Measurements from ENCODE around the gene TENT4A.

TENT4A gene

DNA sequence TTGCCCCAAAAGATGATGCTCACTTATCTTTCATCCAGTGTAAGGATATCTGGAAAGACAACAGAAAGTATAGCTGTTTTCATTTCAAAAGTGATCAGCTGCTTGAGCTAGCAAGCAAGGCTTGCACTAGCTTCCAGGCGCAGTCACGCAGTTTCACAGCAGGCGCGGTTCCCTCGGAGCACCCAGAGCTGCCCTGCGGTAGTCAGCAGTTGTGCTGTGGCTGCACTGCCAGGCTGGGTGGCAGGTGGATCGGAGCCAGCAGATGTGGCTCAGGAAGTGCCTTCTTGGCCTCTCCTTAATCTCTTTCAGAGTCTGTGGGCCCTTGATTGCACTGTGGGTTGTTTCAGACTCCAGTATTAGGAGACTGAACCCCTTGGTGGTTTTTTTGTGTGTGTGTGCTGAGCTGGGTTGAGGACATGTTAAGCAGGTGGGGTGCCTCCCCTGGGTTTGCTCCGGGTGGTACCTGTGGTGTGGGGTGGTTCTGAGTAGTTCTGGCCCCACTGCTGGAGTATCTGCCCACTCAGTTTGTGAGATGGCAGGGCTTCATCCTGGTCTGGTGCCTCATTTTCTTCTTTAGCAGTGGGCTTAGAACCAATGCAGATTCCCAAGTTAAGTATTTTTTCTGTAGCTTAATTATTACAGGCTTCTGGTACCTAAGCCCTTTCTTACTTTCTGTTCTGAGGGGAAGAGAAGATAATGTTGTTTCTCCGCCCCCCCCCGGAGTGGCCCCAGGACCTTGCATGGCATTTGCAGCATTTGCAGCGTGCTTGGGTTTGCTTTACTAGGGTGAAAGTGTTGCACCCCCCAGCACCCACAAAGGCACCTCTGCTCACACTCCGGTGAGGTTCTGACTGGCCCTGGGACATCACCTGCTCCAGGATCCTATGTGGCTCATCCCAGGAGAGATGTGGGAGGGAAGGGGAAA is 16.4 kb downstream of the TENT4A start:
- no peaks in the 10 kb centered on the region for H3K9me3 ChIP-seq (ENCODE audit: control insufficient read depth, low read length)
- H3K36me3 ChIP-seq (ENCODE audit: control insufficient read depth, insufficient read depth, low read length) = no peaks in the 10 kb centered on the region
- no peaks in the 10 kb centered on the region for H3K27me3 ChIP-seq (ENCODE audit: control insufficient read depth, insufficient read depth, low read length)
- H3K4me3 ChIP-seq (ENCODE audit: low read length) = no peak overlapping the region
- H3K9ac ChIP-seq (ENCODE audit: low read length) = no peak overlapping the region
- H3K4me1 ChIP-seq (ENCODE audit: control insufficient read depth, insufficient read depth, low read length) = peaks cover 33% of the 10 kb centered on the region

DNA sequence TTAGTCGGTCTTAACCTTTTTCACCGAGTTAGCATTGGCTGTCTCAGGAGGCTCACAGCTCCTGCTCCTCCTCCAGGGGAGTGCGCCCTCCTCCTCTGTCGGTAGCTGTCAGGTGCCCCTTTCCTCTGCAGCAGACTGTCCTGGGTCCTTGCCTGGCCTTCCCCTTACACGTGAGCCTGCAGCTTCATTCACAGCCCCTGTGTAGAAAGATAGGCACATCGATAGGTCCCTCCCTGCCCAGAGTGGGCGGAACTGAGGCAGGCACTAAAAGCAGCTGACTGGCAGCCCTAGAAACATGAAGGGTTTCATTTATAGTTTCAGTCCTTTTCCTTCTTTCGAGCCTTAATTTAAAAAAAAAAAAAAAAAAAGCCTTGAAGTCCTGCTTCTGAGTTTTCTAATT is 17.2 kb downstream of the TENT4A start:
- H3K4me3 ChIP-seq (ENCODE audit: low read length) = no peak overlapping the region

GRCh38 chr5:6730807-6731206 is 17.6 kb downstream of the TENT4A start:
- H3K27me3 ChIP-seq (ENCODE audit: control insufficient read depth, insufficient read depth, low read length) = no peaks in the 10 kb centered on the region
- H3K9ac ChIP-seq (ENCODE audit: low read length) = no peak overlapping the region
- no peaks in the 10 kb centered on the region for H3K36me3 ChIP-seq (ENCODE audit: control insufficient read depth, insufficient read depth, low read length)
- no peak overlapping the region for H3K4me3 ChIP-seq (ENCODE audit: low read length)
- H3K4me1 ChIP-seq (ENCODE audit: control insufficient read depth, insufficient read depth, low read length) = peaks cover 33% of the 10 kb centered on the region
- H3K9me3 ChIP-seq (ENCODE audit: control insufficient read depth, low read length) = no peaks in the 10 kb centered on the region

More for the DNA sequence above, 17.2 kb downstream of the TENT4A start:
- no peaks in the 10 kb centered on the region for H3K9me3 ChIP-seq (ENCODE audit: control insufficient read depth, low read length)
- no peaks in the 10 kb centered on the region for H3K36me3 ChIP-seq (ENCODE audit: control insufficient read depth, insufficient read depth, low read length)
- H3K4me1 ChIP-seq (ENCODE audit: control insufficient read depth, insufficient read depth, low read length) = peaks cover 33% of the 10 kb centered on the region
- H3K27me3 ChIP-seq (ENCODE audit: control insufficient read depth, insufficient read depth, low read length) = no peaks in the 10 kb centered on the region
- no peak overlapping the region for H3K9ac ChIP-seq (ENCODE audit: low read length)

DNA sequence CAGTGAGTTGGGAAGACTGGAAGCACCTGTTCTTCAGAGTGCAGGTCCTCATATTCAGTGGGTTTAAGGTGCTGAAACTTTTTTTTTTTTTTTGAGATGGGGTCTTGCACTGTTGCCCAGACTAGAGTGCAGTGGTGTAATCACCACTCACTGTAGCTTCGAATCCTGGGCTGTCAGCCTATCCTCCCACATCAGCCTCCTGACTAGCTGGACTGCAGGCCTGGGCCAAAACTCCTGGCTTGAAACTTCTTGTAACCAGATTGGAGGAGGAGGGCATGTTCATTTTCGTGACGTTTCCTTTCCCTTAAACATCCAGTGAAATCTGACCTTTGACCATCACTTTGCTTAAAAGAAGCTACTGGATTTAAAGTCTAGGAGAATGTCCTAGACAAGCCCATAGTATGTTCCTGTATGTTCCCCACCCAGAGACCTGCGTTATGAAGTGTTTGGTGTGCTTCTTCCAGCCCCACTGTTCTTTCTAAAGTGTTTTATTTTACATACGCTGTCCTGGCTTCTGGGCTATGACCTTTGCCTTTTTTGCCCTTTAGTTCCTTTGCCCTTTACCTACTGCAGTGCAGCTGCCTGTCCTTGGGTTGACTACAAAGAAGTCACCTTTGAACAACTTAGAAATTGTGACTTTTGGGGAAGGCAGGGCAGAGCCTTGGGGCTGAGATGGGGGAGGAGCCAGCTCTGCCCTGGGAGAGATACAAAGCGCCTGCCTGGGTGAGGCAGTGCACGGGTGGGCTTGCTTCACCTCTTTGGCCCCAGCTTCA is 18.4 kb downstream of the TENT4A start:
- Histone ChIP-seq H3K4me1 (ENCODE audit: control insufficient read depth, insufficient read depth, low read length) (peaks cover 33% of the 10 kb centered on the region), H3K9me3 (ENCODE audit: control insufficient read depth, low read length) (no peaks in the 10 kb centered on the region), H3K36me3 (ENCODE audit: control insufficient read depth, insufficient read depth, low read length) (peaks cover under 1% of the 10 kb centered on the region), H3K27me3 (ENCODE audit: control insufficient read depth, insufficient read depth, low read length) (no peaks in the 10 kb centered on the region), H3K4me3 (ENCODE audit: low read length) (no peak overlapping the region), H3K9ac (ENCODE audit: low read length) (no peak overlapping the region)

- peaks cover 33% of the 10 kb centered on the region for H3K4me1 ChIP-seq (ENCODE audit: control insufficient read depth, insufficient read depth, low read length)
- H3K36me3 ChIP-seq (ENCODE audit: control insufficient read depth, insufficient read depth, low read length) = peaks cover 5% of the 10 kb centered on the region
- no peaks in the 10 kb centered on the region for H3K27me3 ChIP-seq (ENCODE audit: control insufficient read depth, insufficient read depth, low read length)
- no peak overlapping the region for H3K4me3 ChIP-seq (ENCODE audit: low read length)
- no peak overlapping the region for H3K9ac ChIP-seq (ENCODE audit: low read length)
- H3K9me3 ChIP-seq (ENCODE audit: control insufficient read depth, low read length) = no peaks in the 10 kb centered on the region
These were observed 19.6 kb downstream of the TENT4A start for GRCh38 chr5:6732634-6733410.

DNA sequence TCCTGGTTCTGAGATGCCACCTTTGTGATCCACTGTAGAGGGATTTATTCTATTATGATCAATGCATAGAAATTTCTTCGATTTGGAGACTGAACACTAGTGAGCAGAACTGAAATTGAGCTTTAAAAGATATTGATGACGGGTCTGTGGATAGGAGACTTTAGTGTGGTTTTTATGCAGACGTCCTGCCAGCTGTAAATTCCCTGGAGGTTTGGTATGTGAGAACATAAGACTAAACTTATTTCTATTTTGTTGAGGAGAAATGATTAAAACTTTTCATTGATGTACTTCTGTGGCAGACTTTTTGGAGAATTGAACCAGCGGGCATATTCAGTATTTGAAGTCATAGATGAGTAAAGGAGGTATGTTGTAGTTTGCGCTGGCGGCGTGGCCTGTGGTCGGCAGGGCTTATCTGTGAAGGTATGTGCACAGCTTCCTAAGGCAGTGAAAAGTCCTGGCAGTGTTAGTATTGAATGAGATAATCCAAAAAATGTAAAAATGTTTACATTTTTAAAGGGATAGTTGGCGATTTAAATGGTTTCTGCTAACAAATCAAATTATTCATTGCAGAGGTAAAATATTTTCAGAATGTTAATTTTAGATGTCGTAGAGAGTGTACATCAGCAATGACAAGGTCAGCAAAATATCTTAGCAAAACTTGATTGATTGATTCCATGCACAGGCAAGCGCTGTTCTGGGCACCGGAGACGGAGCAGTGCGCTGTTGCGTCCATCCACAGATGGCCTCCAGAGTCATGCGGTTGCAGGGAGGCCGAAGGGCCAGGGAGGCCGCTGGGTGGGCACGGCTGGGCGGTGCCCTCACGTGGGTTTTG is 20.4 kb downstream of the TENT4A start:
- H3K4me3 ChIP-seq (ENCODE audit: low read length) = no peak overlapping the region
- H3K36me3 ChIP-seq (ENCODE audit: control insufficient read depth, insufficient read depth, low read length) = peaks cover 5% of the 10 kb centered on the region
- no peaks in the 10 kb centered on the region for H3K27me3 ChIP-seq (ENCODE audit: control insufficient read depth, insufficient read depth, low read length)
- H3K9ac ChIP-seq (ENCODE audit: low read length) = no peak overlapping the region
- no peaks in the 10 kb centered on the region for H3K9me3 ChIP-seq (ENCODE audit: control insufficient read depth, low read length)
- H3K4me1 ChIP-seq (ENCODE audit: control insufficient read depth, insufficient read depth, low read length) = peaks cover 33% of the 10 kb centered on the region

- Histone ChIP-seq H3K36me3 (ENCODE audit: control insufficient read depth, insufficient read depth, low read length) (peaks cover 5% of the 10 kb centered on the region), H3K27me3 (ENCODE audit: control insufficient read depth, insufficient read depth, low read length) (no peaks in the 10 kb centered on the region), H3K4me1 (ENCODE audit: control insufficient read depth, insufficient read depth, low read length) (peaks cover 33% of the 10 kb centered on the region), H3K9me3 (ENCODE audit: control insufficient read depth, low read length) (no peaks in the 10 kb centered on the region), H3K4me3 (ENCODE audit: low read length) (no peak overlapping the region), H3K9ac (ENCODE audit: low read length) (no peak overlapping the region)
These were observed 21.0 kb downstream of the TENT4A start for GRCh38 chr5:6734243-6734700.

GRCh38 chr5:6734781-6735180 is 21.5 kb downstream of the TENT4A start:
- no peak overlapping the region for H3K4me3 ChIP-seq (ENCODE audit: low read length)
- peaks cover 10% of the 10 kb centered on the region for H3K36me3 ChIP-seq (ENCODE audit: control insufficient read depth, insufficient read depth, low read length)
- H3K4me1 ChIP-seq (ENCODE audit: control insufficient read depth, insufficient read depth, low read length) = peaks cover 33% of the 10 kb centered on the region
- no peaks in the 10 kb centered on the region for H3K27me3 ChIP-seq (ENCODE audit: control insufficient read depth, insufficient read depth, low read length)
- H3K9ac ChIP-seq (ENCODE audit: low read length) = no peak overlapping the region
- no peaks in the 10 kb centered on the region for H3K9me3 ChIP-seq (ENCODE audit: control insufficient read depth, low read length)

GRCh38 chr5:6736106-6736505 is 22.9 kb downstream of the TENT4A start:
- Histone ChIP-seq H3K27me3 (ENCODE audit: control insufficient read depth, insufficient read depth, low read length) (no peaks in the 10 kb centered on the region), H3K36me3 (ENCODE audit: control insufficient read depth, insufficient read depth, low read length) (peaks cover 22% of the 10 kb centered on the region), H3K9ac (ENCODE audit: low read length) (no peak overlapping the region), H3K4me1 (ENCODE audit: control insufficient read depth, insufficient read depth, low read length) (peaks cover 22% of the 10 kb centered on the region), H3K9me3 (ENCODE audit: control insufficient read depth, low read length) (no peaks in the 10 kb centered on the region), H3K4me3 (ENCODE audit: low read length) (no peak overlapping the region)

GRCh38 chr5:6736524-6737042 is 23.4 kb downstream of the TENT4A start:
- Histone ChIP-seq H3K9ac (ENCODE audit: low read length) (no peak overlapping the region), H3K9me3 (ENCODE audit: control insufficient read depth, low read length) (no peaks in the 10 kb centered on the region), H3K4me1 (ENCODE audit: control insufficient read depth, insufficient read depth, low read length) (peaks cover 17% of the 10 kb centered on the region), H3K27me3 (ENCODE audit: control insufficient read depth, insufficient read depth, low read length) (no peaks in the 10 kb centered on the region), H3K4me3 (ENCODE audit: low read length) (no peak overlapping the region), H3K36me3 (ENCODE audit: control insufficient read depth, insufficient read depth, low read length) (peaks cover 22% of the 10 kb centered on the region)
